GM23248 (cell line): Measurements from ENCODE around the gene STAG3.

Source experiments
- EZH2 ChIP-seq: fragments of 200-600 bp; sonication (generic); IDR thresholded peaks from 2 replicates; pipeline ENCODE4 v1.6.1; 2018; ENCODE audit warnings: antibody characterized with exemption, mild to moderate bottlenecking; ENCODE audit not compliant: insufficient read depth, poor library complexity, severe bottlenecking
- EZH2phosphoT487 ChIP-seq: fragments of 200-600 bp; sonication (generic); IDR thresholded peaks from 2 replicates; pipeline ENCODE4 v1.6.1; 2018; ENCODE audit warnings: antibody characterized with exemption, moderate library complexity, mild to moderate bottlenecking, low read depth; ENCODE audit not compliant: insufficient read depth

GRCh38 chr7:100174582-100174981 is 3.1 kb upstream of the STAG3 start:
- no peak for TF ChIP-seq EZH2
- TF ChIP-seq EZH2phosphoT487 = no peak
